GM12878 (cell line): ENCODE data around the gene ISG20L2. TPM values are rescaled to one million over a fixed set of nuclear protein-coding genes. Genes with fewer than 3 reads are reported as not detected.

Experiments
- CBX3 ChIP-seq: fragments of 200-600 bp; sonication (generic); IDR thresholded peaks from 2 replicates; pipeline ENCODE4 v1.6.1; 2016; ENCODE audit warnings: low read depth, borderline replicate concordance
- CEBPB ChIP-seq, 2 experiments: fragments of 150-350 bp in 1 of 2; IDR thresholded peaks; 2 replicates each; pipeline ENCODE4 v1.6.1; 2012 to 2014; ENCODE audit warnings: low read depth in 2 of 2, low read length in 2 of 2, borderline replicate concordance in 1 of 2, inconsistent platforms in 1 of 2
- DPF2 ChIP-seq: fragments of 450-650 bp; IDR thresholded peaks from 2 replicates; pipeline ENCODE4 v1.6.1; 2017; ENCODE audit warnings: mild to moderate bottlenecking
- E4F1 ChIP-seq: fragments of 450-650 bp; IDR thresholded peaks from 2 replicates; pipeline ENCODE4 v1.6.1; 2018; ENCODE audit warnings: borderline replicate concordance, mild to moderate bottlenecking; ENCODE audit not compliant: partially characterized antibody
- ELK1 ChIP-seq: IDR thresholded peaks from 2 replicates; pipeline ENCODE4 v1.6.1; 2012; ENCODE audit warnings: low read depth, low read length, improper control_type of control experiment
- EZH2 ChIP-seq: IDR thresholded peaks from 2 replicates; pipeline ENCODE4 v1.6.1; 2012; ENCODE audit warnings: low read depth, mild to moderate bottlenecking, control low read depth, inconsistent platforms, low read length, borderline replicate concordance; ENCODE audit not compliant: control insufficient read depth
- GATAD2B ChIP-seq: fragments of 450-650 bp; conservative IDR thresholded peaks from 2 replicates; pipeline ENCODE4 v1.6.1; 2017; ENCODE audit warnings: low read depth, mild to moderate bottlenecking, moderate library complexity
- HDAC2 ChIP-seq: fragments of 200-600 bp; sonication (generic); IDR thresholded peaks from 2 replicates; pipeline ENCODE4 v1.6.1; 2017
- IRF3 ChIP-seq: fragments of 450-650 bp; IDR thresholded peaks from 2 replicates; pipeline ENCODE4 v1.6.1; 2014; ENCODE audit warnings: mild to moderate bottlenecking
- MTA2 ChIP-seq: fragments of 450-650 bp; IDR thresholded peaks from 2 replicates; pipeline ENCODE4 v1.6.1; 2016; ENCODE audit warnings: low read depth, mild to moderate bottlenecking, moderate library complexity
- MXI1 ChIP-seq: fragments of 150-350 bp; IDR thresholded peaks from 2 replicates; pipeline ENCODE4 v1.6.1; 2011; ENCODE audit warnings: low read depth, mild to moderate bottlenecking, inconsistent platforms, low read length, improper control_type of control experiment
- NBN ChIP-seq: fragments of 450-650 bp; IDR thresholded peaks from 2 replicates; pipeline ENCODE4 v1.6.1; 2016
- PML ChIP-seq: IDR thresholded peaks from 2 replicates; pipeline ENCODE4 v1.6.1; 2012; ENCODE audit warnings: low read length, inconsistent platforms
- POLR2AphosphoS5 ChIP-seq: IDR thresholded peaks from 2 replicates; pipeline ENCODE4 v1.6.1; 2011; ENCODE audit warnings: mild to moderate bottlenecking, low read length, inconsistent platforms
- SP1 ChIP-seq: IDR thresholded peaks from one replicate; pipeline ENCODE4 v1.6.1; 2011; ENCODE audit warnings: low read depth, low read length
- TAF1 ChIP-seq: IDR thresholded peaks from 2 replicates; pipeline ENCODE4 v1.6.1; 2011; ENCODE audit warnings: mild to moderate bottlenecking, low read depth, low read length, borderline replicate concordance
- TBL1XR1 ChIP-seq: IDR thresholded peaks from 2 replicates; pipeline ENCODE4 v1.6.1; 2012; ENCODE audit warnings: low read depth, low read length, improper control_type of control experiment
- TCF3 ChIP-seq: IDR thresholded peaks from 2 replicates; pipeline ENCODE4 v1.6.1; 2012; ENCODE audit warnings: low read depth, mild to moderate bottlenecking, low read length, borderline replicate concordance; ENCODE audit not compliant: insufficient read depth
- polyA plus RNA-seq, 11 experiments: library from polyadenylated mRNA; depleted of rRNA in 4 of 11; unstranded in 6 of 11; stranded (reverse) in 5 of 11; fragments of >200 nt; fragmentation: Nextera tagmentation in 4 of 11; fragmentation: Illumina TruSeq in 1 of 11; extraction: Ambion mirVana in 4 of 11; extraction: Trizol in 1 of 11; gene quantifications; 1 replicate in 1 of 11; 2 replicates in 10 of 11; pipeline versions ENCODE4 v1.2.1 to v1.2.3, GENCODE V29; 2011 to 2016; ENCODE audit warnings: inconsistent platforms in 2 of 11, missing spikeins in 2 of 11, low read depth in 1 of 11
- total RNA-seq, 4 experiments: library from RNA; depleted of rRNA in 3 of 4; stranded (reverse); fragments of >200 nt in 3 of 4; fragmentation: Illumina TruSeq in 1 of 4; extraction: Trizol in 1 of 4; gene quantifications; 2 replicates each; pipeline versions ENCODE4 v1.2.1 to v1.2.3, GENCODE V29; 2013 to 2021
- TF ChIP-seq, protein P1 (sequence below): IDR thresholded peaks from 2 replicates; pipeline ENCODE4 v1.6.1; 2011; ENCODE audit warnings: borderline replicate concordance, low read depth, mild to moderate bottlenecking, moderate library complexity, mixed read lengths, low read length; ENCODE audit not compliant: insufficient read depth; ENCODE audit errors: extremely low read length
- TF ChIP-seq, protein P2 (sequence below): IDR thresholded peaks from 2 replicates; pipeline ENCODE4 v1.6.1; 2011; ENCODE audit warnings: low read depth, mild to moderate bottlenecking, low read length, moderate library complexity, borderline replicate concordance; ENCODE audit errors: extremely low read depth

The ISG20L2 gene
- total and polyA plus RNA-seq, 10 of the 15 experiments (the other 5 are each of a cell fraction or from before 2014, with no cell fraction given) = 16.4 to 111 (median 48.0) TPM

GRCh38 chr1:156751757-156752481, 23.4 kb upstream of the ISG20L2 start (continued):
- no peak for TF ChIP-seq ELK1
- TF ChIP-seq SP1 = peak; percentile 88
- peak; percentile 68 for TF ChIP-seq E4F1
- 0 out of 2 replicates have a peak, but pooled peaks have one; percentile 20 for TF ChIP-seq TBL1XR1
- peak; percentile 48; the same call in 1 of the 2 replicates for TF ChIP-seq TAF1
- TF ChIP-seq HDAC2 = no peak
- TF ChIP-seq, protein P1, sequence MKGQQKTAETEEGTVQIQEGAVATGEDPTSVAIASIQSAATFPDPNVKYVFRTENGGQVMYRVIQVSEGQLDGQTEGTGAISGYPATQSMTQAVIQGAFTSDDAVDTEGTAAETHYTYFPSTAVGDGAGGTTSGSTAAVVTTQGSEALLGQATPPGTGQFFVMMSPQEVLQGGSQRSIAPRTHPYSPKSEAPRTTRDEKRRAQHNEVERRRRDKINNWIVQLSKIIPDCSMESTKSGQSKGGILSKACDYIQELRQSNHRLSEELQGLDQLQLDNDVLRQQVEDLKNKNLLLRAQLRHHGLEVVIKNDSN = peak; percentile 63
- 0 out of 2 replicates have a peak, but pooled peaks have one; percentile 42 for TF ChIP-seq IRF3
- TF ChIP-seq CBX3 = no peak
- TF ChIP-seq NBN = no peak
- no peak for TF ChIP-seq CEBPB (IDR thresholded peaks at IDR 0.05; ENCODE audit: borderline replicate concordance in 1 of 2, low read depth in 2 of 2, low read length in 2 of 2)
- no peak for TF ChIP-seq MTA2
- TF ChIP-seq PML = no peak
- TF ChIP-seq EZH2 = no peak
- TF ChIP-seq DPF2 = no peak; the same call in none of the 2 replicates
- TF ChIP-seq POLR2AphosphoS5 = no peak
- TF ChIP-seq GATAD2B = peak; percentile 49; the same call in 1 of the 2 replicates
- TF ChIP-seq TCF3 = 0 out of 2 replicates have a peak, but pooled peaks have one; percentile 40
- TF ChIP-seq MXI1 = no peak; the same call in 1 of the 2 replicates
- TF ChIP-seq, protein P2, sequence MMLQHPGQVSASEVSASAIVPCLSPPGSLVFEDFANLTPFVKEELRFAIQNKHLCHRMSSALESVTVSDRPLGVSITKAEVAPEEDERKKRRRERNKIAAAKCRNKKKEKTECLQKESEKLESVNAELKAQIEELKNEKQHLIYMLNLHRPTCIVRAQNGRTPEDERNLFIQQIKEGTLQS = no peak
